ENCODE results near the gene SYPL2. TPM values are rescaled to one million over a fixed set of nuclear protein-coding genes. Genes with fewer than 3 reads are reported as not detected.
"Not testable (repeated sequence)": the region's sequence is repeated elsewhere in the genome, so short reads cannot be mapped to it uniquely, and the experiment has no call there.

Gene SYPL2
- not detected in 2 replicates for total RNA-seq (2014; rRNA removed; shearing (Covaris generic); ENCODE audit: low replicate concordance)

DNA sequence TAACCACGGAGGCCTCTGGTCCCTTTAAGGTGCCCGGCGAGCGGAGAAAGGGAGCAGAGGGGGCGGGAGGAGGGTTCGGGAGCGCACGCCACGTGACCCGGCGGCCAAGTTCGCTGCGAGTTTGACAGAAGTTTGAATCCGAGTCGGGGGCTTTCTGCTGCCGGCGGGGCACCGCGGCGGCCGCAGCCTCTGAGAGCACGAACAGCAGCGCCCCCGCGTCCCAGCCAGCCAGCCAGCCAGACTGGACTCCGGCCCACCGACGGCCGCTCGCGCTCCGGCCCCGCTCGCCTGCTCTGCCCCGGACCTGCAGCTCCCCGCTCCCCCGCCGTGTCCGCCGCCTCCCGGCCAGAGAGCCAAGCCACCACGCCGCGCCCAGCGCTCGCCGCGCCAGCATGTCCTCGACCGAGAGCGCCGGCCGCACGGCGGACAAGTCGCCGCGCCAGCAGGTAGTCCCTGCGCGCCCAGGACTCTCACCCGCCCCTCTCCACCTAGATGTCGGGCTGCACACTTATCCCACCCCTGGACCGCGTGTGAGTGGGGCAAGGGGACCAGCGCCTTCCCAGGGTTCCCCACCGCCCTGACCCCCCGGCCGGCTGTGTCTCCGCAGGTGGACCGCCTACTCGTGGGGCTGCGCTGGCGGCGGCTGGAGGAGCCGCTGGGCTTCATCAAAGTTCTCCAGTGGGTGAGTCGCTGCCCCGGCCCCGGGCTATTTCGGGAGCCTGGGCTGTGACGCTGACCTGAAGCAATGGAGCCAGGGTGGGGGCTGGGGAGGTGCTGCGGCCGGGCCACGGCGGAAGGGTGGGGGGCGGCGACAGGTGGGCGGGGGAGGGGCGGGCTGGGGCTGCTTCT is at the start of gene SYPL2:
Gene SYPL2, plus strand, starts transcription at position 95 of the 849 bp plus-strand sequence. Its CDS starts 298 bp downstream, at position 393.
- DNase-seq (ENCODE audit: low read depth): peak; percentile 16
- in situ Hi-C loops (cut with HindIII; ENCODE audit: low pct_unique_long_range_greater_than_20kb, low sequenced_read_pairs): no loop called here

DNA sequence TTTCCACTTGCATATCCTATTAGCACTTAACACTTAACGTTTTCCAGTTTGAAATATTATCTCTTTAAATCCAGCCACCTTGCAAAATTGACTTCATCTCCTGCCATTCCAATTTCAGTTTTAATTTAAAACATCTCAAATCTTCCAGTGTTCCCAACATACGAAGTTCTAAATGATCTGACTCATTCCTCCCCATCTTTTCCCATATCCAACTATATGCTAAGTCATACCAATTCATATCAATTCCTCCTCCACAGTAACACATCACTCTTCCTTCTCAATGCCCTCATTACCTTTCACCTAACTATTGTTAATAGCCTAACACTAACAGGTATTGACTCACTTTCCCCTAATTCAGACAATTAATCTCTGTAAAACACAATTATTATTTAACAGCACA is 42.8 kb upstream of the SYPL2 start:
- in situ Hi-C loops (cut with HindIII; ENCODE audit: low pct_unique_long_range_greater_than_20kb, low sequenced_read_pairs): no loop called here
- no peak for DNase-seq (ENCODE audit: low read depth)

DNA sequence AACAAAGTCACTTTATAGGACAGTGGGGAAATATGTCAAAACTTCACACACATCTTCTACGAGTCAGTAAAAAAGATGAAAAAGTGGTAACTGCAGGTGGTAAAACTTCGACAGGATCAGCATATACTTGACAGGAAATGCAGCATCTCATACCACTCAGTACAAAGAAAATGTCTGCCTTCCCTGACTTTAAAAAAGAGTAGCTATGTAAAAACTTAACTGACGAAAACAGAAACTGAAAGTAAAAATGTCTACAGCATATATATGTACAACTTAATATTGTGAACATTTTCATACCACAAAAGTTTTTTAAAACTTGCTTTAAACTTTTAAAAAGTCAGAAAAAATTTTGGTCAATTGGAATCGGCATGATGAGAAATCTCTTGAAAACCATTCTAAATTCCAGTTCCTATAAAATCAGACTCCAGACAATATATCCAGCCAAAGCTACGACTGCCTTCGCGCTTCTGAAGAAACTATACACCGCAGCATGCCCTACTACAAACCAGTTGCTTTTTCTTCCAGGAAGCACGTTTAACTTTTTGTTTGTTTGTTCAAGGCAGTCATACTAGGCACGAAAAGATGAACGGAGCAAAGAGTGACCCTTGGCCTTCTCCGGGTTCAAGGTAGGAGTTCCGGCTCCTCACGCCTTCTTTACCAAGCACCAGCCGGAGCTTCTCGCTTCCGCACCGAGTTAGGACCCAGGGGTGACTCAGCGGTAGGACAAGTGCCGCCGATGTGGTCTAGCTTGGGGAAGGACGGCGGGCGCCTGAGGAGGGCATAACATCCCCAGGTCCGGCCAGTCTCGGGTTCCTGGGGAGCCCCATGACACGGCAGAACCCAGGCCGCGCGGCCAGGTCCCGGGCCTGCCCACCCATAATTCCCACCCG is 40.7 kb upstream of the SYPL2 start:
- DNase-seq (ENCODE audit: low read depth): no peak
- in situ Hi-C loops (cut with HindIII; ENCODE audit: low pct_unique_long_range_greater_than_20kb, low sequenced_read_pairs): no loop called here

DNA sequence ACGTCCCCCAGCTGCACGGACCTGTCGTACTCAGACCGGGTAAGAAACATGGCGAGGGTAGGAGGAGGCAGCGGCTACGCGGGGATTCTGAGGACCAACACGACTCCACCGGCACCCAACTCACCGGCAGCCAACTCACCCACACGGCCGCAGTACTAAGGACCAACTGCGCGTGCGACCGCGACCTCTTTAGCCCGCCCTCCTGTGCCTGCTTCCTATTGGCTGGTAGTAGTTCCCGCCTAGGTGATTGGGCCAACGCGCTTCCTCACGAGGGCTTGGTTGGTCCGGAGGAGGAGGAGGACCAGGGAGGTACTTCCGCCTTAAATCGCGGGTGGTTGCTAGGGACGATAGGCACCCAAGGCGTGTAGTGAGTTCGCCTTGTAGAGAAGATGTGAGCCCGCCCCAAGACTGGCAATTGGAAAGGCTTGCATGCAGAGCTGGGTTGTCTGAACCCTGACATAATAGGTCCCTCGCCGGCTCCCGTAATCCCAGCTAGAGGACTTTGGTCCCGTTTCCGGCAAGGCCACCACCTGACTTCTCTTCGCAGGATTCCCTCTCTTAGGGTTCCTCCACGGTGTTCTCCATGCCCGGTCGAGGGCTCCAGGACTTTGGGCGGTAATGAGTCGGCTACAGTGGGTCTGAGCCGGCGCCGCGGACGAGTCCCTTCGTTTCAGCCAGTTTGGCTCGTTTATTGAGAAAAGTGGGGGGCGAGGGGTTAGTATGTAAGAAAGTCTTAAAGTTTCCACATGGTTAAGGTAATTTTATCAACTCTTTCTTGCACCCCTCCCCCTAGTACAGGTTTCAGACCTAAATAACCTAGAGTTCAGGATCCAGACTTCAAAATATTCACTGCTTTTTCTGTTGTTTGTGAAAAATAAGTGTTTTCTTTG is 39.8 kb upstream of the SYPL2 start, which contains the start of gene PSMA5:
Gene PSMA5, minus strand, starts transcription at position 168 of the 890 bp plus-strand sequence. Its CDS starts 118 bp downstream, at position 50.
- in situ Hi-C loops (cut with HindIII; ENCODE audit: low pct_unique_long_range_greater_than_20kb, low sequenced_read_pairs): no loop called here
- DNase-seq (ENCODE audit: low read depth): peak; percentile 98

DNA sequence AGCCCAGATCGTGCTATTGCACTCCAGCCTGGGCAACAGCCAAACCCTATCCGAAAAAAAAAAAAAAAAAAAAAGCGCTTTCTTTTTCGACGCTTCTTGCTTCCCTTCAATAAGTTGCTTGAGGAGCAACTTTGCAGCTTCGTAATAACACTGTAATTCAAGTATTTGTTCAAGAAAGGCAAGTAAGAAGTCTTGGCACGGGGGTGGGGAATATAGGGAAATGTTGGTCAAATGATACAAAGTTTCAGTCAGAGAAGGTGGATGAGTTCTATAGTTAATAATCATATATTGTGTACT is 39.2 kb upstream of the SYPL2 start:
- DNase-seq (ENCODE audit: low read depth): no peak
- in situ Hi-C loops (cut with HindIII; ENCODE audit: low pct_unique_long_range_greater_than_20kb, low sequenced_read_pairs): no loop called here

DNA sequence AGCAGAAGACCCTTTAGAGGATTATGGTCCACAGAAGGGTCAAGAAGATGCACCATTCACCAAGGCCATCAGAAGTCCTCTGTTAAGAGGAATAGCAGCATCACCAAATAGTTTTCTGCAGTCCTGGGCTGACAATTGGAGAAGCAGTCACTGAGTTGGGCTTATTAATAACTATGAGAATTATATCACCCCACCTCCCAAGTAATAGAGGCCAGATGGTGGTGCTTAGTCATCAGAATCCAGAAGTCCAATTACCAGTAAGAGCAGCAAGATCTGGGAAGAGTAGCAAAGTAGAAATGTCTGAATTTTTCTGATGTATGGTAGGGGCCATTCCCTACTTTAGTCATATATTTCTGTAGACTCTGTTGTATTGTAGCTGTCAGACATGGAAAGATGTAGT is 34.0 kb upstream of the SYPL2 start:
- in situ Hi-C loops (cut with HindIII; ENCODE audit: low pct_unique_long_range_greater_than_20kb, low sequenced_read_pairs): no loop called here
- no peak for DNase-seq (ENCODE audit: low read depth)

DNA sequence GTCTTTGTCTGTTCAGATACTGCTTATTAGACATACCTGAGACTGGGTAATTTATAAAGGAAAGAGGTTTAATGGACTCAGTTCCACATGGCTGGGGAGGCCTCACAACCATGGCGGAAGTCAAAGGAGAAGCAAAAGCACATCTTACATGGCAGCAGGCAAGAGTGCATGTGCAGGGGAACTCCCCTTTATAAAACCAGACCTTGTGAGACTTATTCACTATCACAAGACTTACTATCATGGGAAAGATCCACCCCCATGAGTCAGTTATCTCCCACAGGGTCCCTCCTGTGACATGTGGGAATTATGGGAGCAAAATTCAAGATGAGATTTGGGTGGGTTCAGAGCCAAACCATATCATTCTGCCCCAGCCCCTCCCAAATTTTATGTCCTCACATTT is 33.0 kb upstream of the SYPL2 start:
- in situ Hi-C loops (cut with HindIII; ENCODE audit: low pct_unique_long_range_greater_than_20kb, low sequenced_read_pairs): no loop called here
- DNase-seq (ENCODE audit: low read depth): no peak

DNA sequence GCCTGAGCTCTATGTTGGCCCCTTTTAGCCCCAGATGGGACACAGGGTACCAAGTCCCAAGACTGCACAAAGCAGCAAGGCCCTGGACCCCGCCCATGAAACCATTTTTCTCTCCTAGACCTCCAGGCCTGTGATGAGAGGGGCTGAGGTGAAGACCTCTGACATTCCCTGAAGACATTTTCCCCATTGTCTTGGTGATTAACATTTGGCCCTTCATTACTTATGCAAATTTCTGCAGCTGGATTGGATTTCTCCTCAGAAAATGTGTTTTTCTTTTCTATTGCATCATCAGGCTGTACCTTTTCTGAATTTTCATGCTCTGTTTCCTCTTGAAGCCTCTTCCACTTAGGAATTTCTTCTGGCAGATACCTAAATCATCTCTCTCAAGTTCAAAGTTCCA is 31.9 kb upstream of the SYPL2 start:
- DNase-seq (ENCODE audit: low read depth): no peak
- in situ Hi-C loops (cut with HindIII; ENCODE audit: low pct_unique_long_range_greater_than_20kb, low sequenced_read_pairs): no loop called here

DNA sequence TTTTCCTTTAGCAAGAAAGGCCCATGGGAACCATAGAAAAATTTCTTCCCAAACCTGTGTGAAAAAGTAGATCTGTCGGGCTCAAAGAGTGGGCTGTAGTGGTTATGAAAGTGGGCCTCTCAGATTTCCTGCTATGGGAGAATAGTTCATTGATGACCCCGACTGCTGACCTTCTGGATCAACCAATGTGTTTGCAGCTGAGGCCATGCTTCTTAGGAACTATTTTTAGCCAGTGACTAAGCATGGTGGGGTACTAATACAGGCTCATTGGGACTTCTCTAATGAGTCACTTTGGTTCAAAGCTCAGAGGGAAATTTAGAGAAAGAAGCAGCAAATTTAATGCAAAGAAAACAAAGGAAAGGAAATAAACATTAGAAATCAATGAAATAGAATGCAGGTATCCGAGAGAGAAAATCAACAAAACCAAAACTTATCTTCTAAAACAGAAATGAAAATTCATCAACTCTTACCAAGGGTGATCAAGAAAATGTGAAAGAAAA is 27.5 kb upstream of the SYPL2 start:
- in situ Hi-C loops (cut with HindIII; ENCODE audit: low pct_unique_long_range_greater_than_20kb, low sequenced_read_pairs): no loop called here
- peak; percentile 31 for DNase-seq (ENCODE audit: low read depth)

DNA sequence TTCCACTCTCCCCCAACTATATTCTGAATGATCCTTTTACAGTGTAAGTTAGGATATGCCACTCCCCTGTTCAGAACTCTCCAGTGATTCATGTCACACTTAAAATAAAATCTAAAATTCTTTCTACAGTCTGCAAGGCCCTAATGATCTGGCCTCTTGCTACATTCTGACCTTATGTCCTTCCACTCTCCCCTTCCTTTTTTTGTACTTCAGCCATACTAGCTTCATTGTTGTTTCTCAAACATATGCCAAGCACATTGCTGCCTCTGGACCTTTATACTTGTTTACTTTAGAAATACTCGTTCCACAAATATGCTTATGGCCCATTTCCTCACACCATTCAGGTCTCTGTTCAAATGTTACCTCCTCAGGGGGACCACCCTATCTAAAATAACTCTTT is 25.3 kb upstream of the SYPL2 start:
- DNase-seq (ENCODE audit: low read depth): no peak
- in situ Hi-C loops (cut with HindIII; ENCODE audit: low pct_unique_long_range_greater_than_20kb, low sequenced_read_pairs): no loop called here

DNA sequence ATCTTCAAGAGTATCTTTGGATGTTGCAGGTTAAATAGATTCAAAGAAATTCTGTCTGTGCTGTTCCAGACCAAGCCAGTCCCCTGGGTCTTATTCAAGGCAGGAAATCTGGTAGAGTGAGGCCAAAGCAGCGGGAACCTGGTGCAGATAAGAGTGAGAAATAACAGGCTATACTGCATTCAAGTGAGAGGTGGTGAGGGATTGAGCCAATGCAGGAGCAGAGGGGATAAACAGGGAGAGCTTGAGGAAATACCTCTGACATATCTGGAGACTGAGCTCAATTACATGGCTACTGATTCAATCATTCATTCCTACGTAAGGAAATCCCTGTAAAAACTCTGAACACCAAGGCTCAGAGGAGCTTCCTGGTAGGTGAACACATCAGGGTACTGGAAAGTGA is 22.9 kb upstream of the SYPL2 start:
- no peak for DNase-seq (ENCODE audit: low read depth)
- in situ Hi-C loops (cut with HindIII; ENCODE audit: low pct_unique_long_range_greater_than_20kb, low sequenced_read_pairs): no loop called here

DNA sequence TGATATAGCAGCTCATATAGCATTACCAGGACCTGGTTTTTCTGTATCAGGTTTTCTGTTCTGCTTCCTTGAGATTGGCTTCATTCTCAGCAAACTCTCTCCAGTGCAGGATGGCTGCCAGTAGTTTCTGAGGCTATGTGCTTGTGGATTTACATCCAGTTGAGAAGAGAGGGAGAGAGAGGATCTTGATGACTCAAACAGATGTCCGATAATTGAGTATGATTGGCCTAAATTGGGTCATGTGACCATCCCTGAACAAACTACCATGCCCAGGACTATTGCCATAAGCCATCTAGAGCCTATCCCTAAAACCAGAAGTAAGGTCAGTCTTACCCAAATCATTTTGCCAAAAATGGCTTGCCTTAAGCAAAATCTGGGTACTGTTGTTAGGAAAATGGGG is 22.0 kb upstream of the SYPL2 start:
- in situ Hi-C loops (cut with HindIII; ENCODE audit: low pct_unique_long_range_greater_than_20kb, low sequenced_read_pairs): no loop called here
- no peak for DNase-seq (ENCODE audit: low read depth)

DNA sequence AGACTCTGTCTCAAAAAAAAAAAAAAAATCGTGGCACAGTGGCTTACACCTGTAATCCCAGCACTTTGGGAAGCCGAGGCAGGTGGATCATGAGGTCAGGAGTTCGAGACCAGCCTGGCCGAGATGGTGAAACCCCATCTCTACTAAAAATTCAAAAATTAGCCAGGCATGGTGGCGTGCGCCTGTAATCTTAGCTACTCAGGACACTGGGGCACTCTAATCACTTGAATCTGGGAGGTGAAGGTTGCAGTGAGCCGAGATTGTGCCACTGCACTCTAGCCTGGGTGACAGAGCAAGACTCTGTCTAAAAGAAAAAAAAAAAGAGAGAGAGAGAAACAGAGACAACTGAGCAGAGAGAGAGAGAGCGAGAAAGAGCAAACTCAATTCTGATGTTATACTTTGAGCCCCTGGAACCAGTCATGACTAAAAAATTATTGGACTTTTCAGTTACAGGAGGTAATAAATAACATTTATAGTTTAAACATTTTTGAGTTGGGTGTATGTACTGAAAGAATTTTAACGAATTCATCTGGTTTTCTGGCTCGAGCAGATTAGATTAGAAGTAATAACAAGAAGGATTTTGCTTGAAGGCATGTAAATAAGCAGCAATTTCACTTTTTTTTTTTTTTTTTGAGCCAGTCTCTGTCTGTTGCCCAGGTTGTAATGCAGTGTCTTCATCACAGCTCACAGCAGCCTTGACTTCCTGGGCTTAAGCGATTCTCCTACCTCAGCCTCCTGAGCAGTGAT is 20.2 kb upstream of the SYPL2 start:
- in situ Hi-C loops (cut with HindIII; ENCODE audit: low pct_unique_long_range_greater_than_20kb, low sequenced_read_pairs): not testable (repeated sequence)

DNA sequence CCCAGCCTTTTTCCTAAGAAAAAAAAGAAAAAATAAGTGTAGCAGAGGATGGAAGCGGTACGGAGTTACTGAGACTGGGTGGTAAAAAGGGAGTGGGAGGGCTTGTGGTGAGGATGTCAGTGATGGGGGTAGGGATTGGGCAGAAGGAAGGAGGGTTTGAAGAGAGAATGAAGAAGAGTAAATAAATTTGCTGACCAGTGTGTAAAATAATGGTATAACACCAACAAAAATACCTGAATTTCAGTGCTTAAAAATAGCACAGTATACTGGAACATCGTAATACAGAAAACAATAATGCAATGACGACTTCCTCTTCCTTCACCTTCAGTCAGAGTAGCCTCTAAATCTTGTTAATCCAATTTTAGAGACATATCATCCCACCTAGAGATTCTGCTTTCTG is 18.8 kb upstream of the SYPL2 start:
- no peak for DNase-seq (ENCODE audit: low read depth)
- in situ Hi-C loops (cut with HindIII; ENCODE audit: low pct_unique_long_range_greater_than_20kb, low sequenced_read_pairs): no loop called here

More for the DNA sequence above, 20.2 kb upstream of the SYPL2 start:
- not testable (repeated sequence) for DNase-seq (ENCODE audit: low read depth)

DNA sequence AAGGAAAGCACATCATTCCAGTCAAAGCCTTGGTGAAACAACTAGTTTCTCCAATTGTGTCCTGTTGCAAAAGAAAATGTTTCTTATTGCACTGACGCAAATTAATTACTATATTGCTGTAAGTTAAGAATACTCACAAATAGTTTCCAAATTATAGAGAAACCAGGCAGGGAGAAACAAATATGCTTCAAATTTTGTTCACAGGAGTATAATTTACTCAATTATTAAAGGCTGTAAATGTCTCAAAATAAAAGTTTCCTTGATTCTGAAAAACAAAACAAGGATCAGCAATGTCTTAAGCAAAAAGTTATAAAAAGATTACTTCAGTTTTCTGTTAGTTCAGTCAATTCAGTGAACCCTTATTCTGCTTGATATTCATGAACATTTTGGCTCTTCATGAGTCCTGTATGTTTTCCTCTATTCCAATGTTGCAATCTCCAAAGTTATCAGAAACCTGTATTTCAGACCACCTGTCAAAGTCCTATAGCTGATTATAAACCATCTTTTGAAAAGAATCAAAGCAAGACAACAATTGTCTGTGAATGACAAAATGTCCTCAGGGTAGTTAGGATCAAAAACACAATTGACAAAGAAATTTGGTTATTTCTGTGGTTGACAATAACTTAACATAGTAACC is 11.7 kb upstream of the SYPL2 start:
- in situ Hi-C loops (cut with HindIII; ENCODE audit: low pct_unique_long_range_greater_than_20kb, low sequenced_read_pairs): no loop called here
- no peak for DNase-seq (ENCODE audit: low read depth)

DNA sequence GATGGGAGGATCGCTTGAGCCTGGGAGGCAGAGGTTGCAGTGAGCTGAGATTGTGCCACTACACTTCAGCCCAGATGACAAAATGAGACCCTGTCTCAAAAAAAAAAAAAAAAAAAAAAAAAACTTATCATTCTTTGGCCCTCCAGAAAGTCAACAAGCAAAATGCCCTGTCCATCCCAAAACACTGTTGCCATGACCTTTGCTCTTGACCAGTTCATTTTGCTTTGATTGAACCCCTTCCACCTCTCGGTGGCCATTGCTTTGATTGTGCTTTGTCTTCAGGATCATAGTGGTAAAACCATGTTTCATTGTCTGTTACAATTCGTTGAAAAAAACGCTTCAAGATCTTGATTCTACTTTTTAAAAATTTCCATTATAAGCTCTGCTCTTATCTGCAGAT is 8.5 kb upstream of the SYPL2 start:
- in situ Hi-C loops (cut with HindIII; ENCODE audit: low pct_unique_long_range_greater_than_20kb, low sequenced_read_pairs): no loop called here
- no peak for DNase-seq (ENCODE audit: low read depth)

DNA sequence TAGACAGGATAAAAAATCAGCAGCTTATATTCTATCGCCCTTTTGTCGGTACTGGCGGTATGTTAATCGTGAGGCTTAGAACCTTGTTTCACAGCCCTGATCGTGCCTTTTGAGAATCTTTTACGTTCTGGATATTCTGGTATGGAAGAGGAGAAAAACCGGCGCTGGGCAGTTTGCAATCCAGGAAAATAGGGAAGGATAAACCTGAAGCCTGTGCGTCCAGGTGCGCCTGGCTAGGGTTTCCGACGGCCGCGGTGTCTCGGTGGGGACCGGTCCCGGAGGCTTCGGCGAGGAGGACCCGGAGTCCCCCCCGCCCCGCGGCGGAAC is 258 bp upstream of the SYPL2 start:
- no peak for DNase-seq (ENCODE audit: low read depth)
- in situ Hi-C loops (cut with HindIII; ENCODE audit: low pct_unique_long_range_greater_than_20kb, low sequenced_read_pairs): no loop called here
